Caco-2 (cell line): ENCODE results near the gene OLFML2A. TPM values are rescaled to one million over a fixed set of nuclear protein-coding genes. Genes with fewer than 3 reads are reported as not detected.

Experiments used
- BruUV-seq: library from RNA; stranded (reverse); fragments of 400-500 nt; replicated peaks from 2 replicates; lab custom pipeline; 2021; lab: Mats Ljungman, UMichigan
- CTCF ChIA-PET: fragments of 300-600 bp; sonication (Branson Sonifier 250); formaldehyde crosslinking; loops from one replicate; lab custom pipeline; 2022; ENCODE audit warnings: antibody characterized with exemption; lab: Charles Lee
- POLR2A ChIA-PET: fragments of 300-600 bp; sonication (Branson Sonifier 250); formaldehyde crosslinking; loops from one replicate; lab custom pipeline; 2022; ENCODE audit warnings: antibody characterized with exemption; lab: Charles Lee
- DNase-seq, 2 experiments: peaks; one replicate each; pipeline versions ENCODE4 v3.0.0 to v3.0.0-alpha.2; 2020 to 2022
- H3K27me3 ChIP-seq: replicated peaks from 2 replicates; pipeline ENCODE4 v1.6.0; 2011; ENCODE audit warnings: low read length; ENCODE audit not compliant: control insufficient read depth, insufficient read depth
- H3K36me3 ChIP-seq: 2 replicates; pipeline ENCODE4 v1.5.1; 2011; ENCODE audit warnings: low read length; ENCODE audit not compliant: control insufficient read depth, insufficient read depth
- H3K4me1 ChIP-seq: fragments of 250-450 bp; sonication (Bioruptor Pico); 2 replicates; pipeline ENCODE4 v1.5.1; 2020; ENCODE audit warnings: mild to moderate bottlenecking
- H3K4me3 ChIP-seq: 2 replicates; pipeline ENCODE4 v1.5.1; 2011; ENCODE audit warnings: low read depth, mild to moderate bottlenecking, control low read depth, low read length
- H3K9me3 ChIP-seq: fragments of 250-450 bp; sonication (Bioruptor Pico); 2 replicates; pipeline ENCODE4 v1.5.1; 2020; ENCODE audit warnings: mild to moderate bottlenecking, moderate library complexity
- H3K27ac Mint-ChIP-seq: one replicate; pipeline ENCODE4 v1.8.0; 2022; ENCODE audit warnings: mixed read lengths; ENCODE audit not compliant: unreplicated experiment
- H3K27me3 Mint-ChIP-seq: one replicate; pipeline ENCODE4 v1.8.0; 2022; ENCODE audit warnings: mixed read lengths; ENCODE audit not compliant: insufficient read depth, unreplicated experiment
- H3K36me3 Mint-ChIP-seq: one replicate; pipeline ENCODE4 v1.8.0; 2022; ENCODE audit warnings: mild to moderate bottlenecking, mixed read lengths; ENCODE audit not compliant: insufficient read depth, unreplicated experiment
- H3K4me1 Mint-ChIP-seq: one replicate; pipeline ENCODE4 v1.8.0; 2022; ENCODE audit warnings: low read depth, mixed read lengths; ENCODE audit not compliant: unreplicated experiment
- H3K4me3 Mint-ChIP-seq: one replicate; pipeline ENCODE4 v1.8.0; 2022; ENCODE audit warnings: mild to moderate bottlenecking, moderate library complexity, mixed read lengths; ENCODE audit not compliant: unreplicated experiment
- H3K9me3 Mint-ChIP-seq: one replicate; pipeline ENCODE4 v1.8.0; 2022; ENCODE audit warnings: mixed read lengths; ENCODE audit not compliant: unreplicated experiment
- intact Hi-C: fragments of 100-400 bp; cut with micrococcal nuclease; formaldehyde crosslinking; loops from one replicate; pipeline ENCODE4 v1.10.0; 2022; ENCODE audit not compliant: unreplicated experiment
- total RNA-seq: library from RNA; stranded (reverse); gene quantifications from 2 replicates; pipeline ENCODE4 v1.2.3, GENCODE V29; 2022
- TF ChIP-seq, protein P1 (sequence below), 2 experiments: fragments of 200-600 bp in 1 of 2; IDR thresholded peaks; 1 replicate in 1 of 2; 2 replicates in 1 of 2; pipeline versions ENCODE4 v1.5.1 to v1.8.0; 2011 to 2022; ENCODE audit warnings: antibody characterized with exemption in 1 of 2, control low read depth in 1 of 2, inconsistent platforms in 1 of 2, low read depth in 1 of 2, low read length in 1 of 2, mild to moderate bottlenecking in 1 of 2, moderate library complexity in 1 of 2; ENCODE audit not compliant: insufficient read depth in 1 of 2, severe bottlenecking in 1 of 2, unreplicated experiment in 1 of 2

The OLFML2A gene
- total RNA-seq, 1 experiment from 2014 or later, result 1.1 TPM

GRCh38 chr9:124820698-124821623, 44.0 kb downstream of the OLFML2A start:
- Histone ChIP-seq H3K27me3 (no peaks in the 10 kb centered on the region), H3K9me3 (no peaks in the 10 kb centered on the region), H3K36me3 (no peaks in the 10 kb centered on the region), H3K4me3 (no peak overlapping the region), H3K4me1 (peaks cover 18% of the 10 kb centered on the region)
- Mint-ChIP-seq H3K4me3 (no peak overlapping the region), H3K27ac (no peak overlapping the region), H3K4me1 (peaks cover 8% of the 10 kb centered on the region), H3K9me3 (no peaks in the 10 kb centered on the region), H3K27me3 (no peaks in the 10 kb centered on the region), H3K36me3 (peaks cover 4% of the 10 kb centered on the region)
- POLR2A ChIA-PET, result no interaction called here
- DNase-seq, result no peak
- BruUV-seq, result no TSS peak
- CTCF ChIA-PET, result no interaction called here
- intact Hi-C loops, result no loop called here
- TF ChIP-seq, protein P1, sequence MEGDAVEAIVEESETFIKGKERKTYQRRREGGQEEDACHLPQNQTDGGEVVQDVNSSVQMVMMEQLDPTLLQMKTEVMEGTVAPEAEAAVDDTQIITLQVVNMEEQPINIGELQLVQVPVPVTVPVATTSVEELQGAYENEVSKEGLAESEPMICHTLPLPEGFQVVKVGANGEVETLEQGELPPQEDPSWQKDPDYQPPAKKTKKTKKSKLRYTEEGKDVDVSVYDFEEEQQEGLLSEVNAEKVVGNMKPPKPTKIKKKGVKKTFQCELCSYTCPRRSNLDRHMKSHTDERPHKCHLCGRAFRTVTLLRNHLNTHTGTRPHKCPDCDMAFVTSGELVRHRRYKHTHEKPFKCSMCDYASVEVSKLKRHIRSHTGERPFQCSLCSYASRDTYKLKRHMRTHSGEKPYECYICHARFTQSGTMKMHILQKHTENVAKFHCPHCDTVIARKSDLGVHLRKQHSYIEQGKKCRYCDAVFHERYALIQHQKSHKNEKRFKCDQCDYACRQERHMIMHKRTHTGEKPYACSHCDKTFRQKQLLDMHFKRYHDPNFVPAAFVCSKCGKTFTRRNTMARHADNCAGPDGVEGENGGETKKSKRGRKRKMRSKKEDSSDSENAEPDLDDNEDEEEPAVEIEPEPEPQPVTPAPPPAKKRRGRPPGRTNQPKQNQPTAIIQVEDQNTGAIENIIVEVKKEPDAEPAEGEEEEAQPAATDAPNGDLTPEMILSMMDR (IDR thresholded peaks at IDR 0.05; ENCODE audit: insufficient read depth in 1 of 2, low read depth in 1 of 2, low read length in 1 of 2, severe bottlenecking in 1 of 2, unreplicated experiment in 1 of 2), result no peak

GRCh38 chr9:124828489-124829333, 51.8 kb downstream of the OLFML2A start:
- Histone ChIP-seq H3K4me1 (no peaks in the 10 kb centered on the region), H3K4me3 (no peak overlapping the region), H3K9me3 (no peaks in the 10 kb centered on the region), H3K27me3 (no peaks in the 10 kb centered on the region), H3K36me3 (no peaks in the 10 kb centered on the region)
- Mint-ChIP-seq H3K27me3 (no peaks in the 10 kb centered on the region), H3K36me3 (no peaks in the 10 kb centered on the region), H3K4me3 (no peak overlapping the region), H3K4me1 (no peaks in the 10 kb centered on the region), H3K9me3 (no peaks in the 10 kb centered on the region), H3K27ac (no peak overlapping the region)
- TF ChIP-seq, protein P1 (IDR thresholded peaks at IDR 0.05; ENCODE audit: insufficient read depth in 1 of 2, low read depth in 1 of 2, low read length in 1 of 2, severe bottlenecking in 1 of 2, unreplicated experiment in 1 of 2), result no peak
- CTCF ChIA-PET, result interaction anchor here (0.6 to 1.1 kb wide), 2 partner anchors 19 to 24 kb away, joined by 3 to 4 read pairs; no protein-coding TSS in a partner anchor
- no peak for DNase-seq
- BruUV-seq, result no TSS peak
- intact Hi-C loops, result no loop called here
- POLR2A ChIA-PET, result no interaction called here

GRCh38 chr9:124829334-124829669, 52.4 kb downstream of the OLFML2A start:
- no peak overlapping the region for H3K27ac Mint-ChIP-seq

More at GRCh38 chr9:124829334-124829669, 52.4 kb downstream of the OLFML2A start:
- no peaks in the 10 kb centered on the region for H3K9me3 Mint-ChIP-seq
- CTCF ChIA-PET, result interaction anchor here (1.1 kb wide), 1 partner anchor 23 kb away, joined by 3 read pairs; no protein-coding TSS in a partner anchor
- no peak for DNase-seq
- no peaks in the 10 kb centered on the region for H3K4me1 Mint-ChIP-seq
- TF ChIP-seq, protein P1 (IDR thresholded peaks at IDR 0.05; ENCODE audit: insufficient read depth in 1 of 2, low read depth in 1 of 2, low read length in 1 of 2, severe bottlenecking in 1 of 2, unreplicated experiment in 1 of 2), result no peak
- H3K4me3 Mint-ChIP-seq, result no peak overlapping the region
- no peaks in the 10 kb centered on the region for H3K36me3 ChIP-seq
- no peaks in the 10 kb centered on the region for H3K36me3 Mint-ChIP-seq
- intact Hi-C loops, result no loop called here
- no peaks in the 10 kb centered on the region for H3K9me3 ChIP-seq
- no peaks in the 10 kb centered on the region for H3K27me3 Mint-ChIP-seq
- POLR2A ChIA-PET, result no interaction called here
- no TSS peak for BruUV-seq
- H3K4me1 ChIP-seq, result peaks cover under 1% of the 10 kb centered on the region; the same call in 1 of the 2 replicates
- H3K27me3 ChIP-seq, result no peaks in the 10 kb centered on the region
- H3K4me3 ChIP-seq, result no peak overlapping the region
